ENCODE results near the gene KAT8.
"Not testable (repeated sequence)": the region's sequence is repeated elsewhere in the genome, so short reads cannot be mapped to it uniquely, and the experiment has no call there.

The KAT8 gene

GRCh38 chr16:31149894-31150890 is 32.7 kb downstream of the KAT8 start, which contains the start of gene PRSS36:
Gene PRSS36, minus strand, starts transcription at chr16:31150066. Its CDS starts 31 bp downstream, at chr16:31150035.
- no peak for DNase-seq

- DNase-seq = not testable (repeated sequence)
These were observed 33.5 kb downstream of the KAT8 start for GRCh38 chr16:31150976-31151375.

- DNase-seq = peak; percentile 87
These were observed 39.7 kb downstream of the KAT8 start for GRCh38 chr16:31157136-31157535.

GRCh38 chr16:31167315-31167714 is 49.9 kb downstream of the KAT8 start:
- DNase-seq = no peak

GRCh38 chr16:31168848-31169247 is 51.4 kb downstream of the KAT8 start:
- DNase-seq = no peak

GRCh38 chr16:31170048-31170447 is 52.6 kb downstream of the KAT8 start:
- DNase-seq = not testable (repeated sequence)

GRCh38 chr16:31177136-31177535 is 59.7 kb downstream of the KAT8 start:
- DNase-seq = peak; percentile 40

- DNase-seq = peak; percentile 56
These were observed 61.8 kb downstream of the KAT8 start for GRCh38 chr16:31179219-31179746.

- peak; percentile 97 for DNase-seq
These were observed 62.4 kb downstream of the KAT8 start, which contains the start of gene FUS for GRCh38 chr16:31179747-31180459. Gene FUS, plus strand, starts transcription at chr16:31180139. Its CDS starts 76 bp downstream, at chr16:31180215.
